HL-60 (cell line): ENCODE data around the gene NGFR.

ENCODE experiments used
- DNase-seq, 2 experiments: peaks; one replicate each; pipeline ENCODE4 v3.0.0-alpha.2; 2010 to 2020; ENCODE audit warnings: low read depth in 1 of 2, low spot score in 1 of 2
- H3K27ac ChIP-seq: fragments of 250-450 bp; sonication (Bioruptor Pico); replicated peaks from 2 replicates; pipeline ENCODE4 v1.5.1; 2020; ENCODE audit warnings: mild to moderate bottlenecking, moderate library complexity
- H3K27me3 ChIP-seq: fragments of 250-450 bp; sonication (Bioruptor Pico); 2 replicates; pipeline ENCODE4 v1.5.1; 2021; ENCODE audit warnings: mild to moderate bottlenecking, moderate library complexity; ENCODE audit not compliant: insufficient read depth, poor library complexity, severe bottlenecking
- H3K4me3 ChIP-seq: replicated peaks from 2 replicates; pipeline ENCODE4 v1.5.1; 2011; ENCODE audit warnings: mild to moderate bottlenecking, control low read depth, low read length; ENCODE audit not compliant: insufficient read depth
- GABPA ChIP-seq: IDR thresholded peaks from 2 replicates; pipeline ENCODE4 v1.6.1; 2012; ENCODE audit warnings: low read depth
- POLR2AphosphoS5 ChIP-seq: IDR thresholded peaks from 2 replicates; pipeline ENCODE4 v1.6.1; 2012; ENCODE audit warnings: low read depth
- SPI1 ChIP-seq: IDR thresholded peaks from 2 replicates; pipeline ENCODE4 v1.6.1; 2012; ENCODE audit warnings: low read depth, mild to moderate bottlenecking, borderline replicate concordance
- TF ChIP-seq, protein P1 (sequence below): IDR thresholded peaks from one replicate; pipeline ENCODE4 v1.5.1; 2011; ENCODE audit warnings: low read length, control low read depth, inconsistent platforms; ENCODE audit not compliant: insufficient read depth
- TF ChIP-seq, protein P2 (sequence below): IDR thresholded peaks from 2 replicates; pipeline ENCODE4 v1.6.1; 2012; ENCODE audit warnings: low read depth; ENCODE audit not compliant: insufficient replicate concordance

NGFR gene

DNA sequence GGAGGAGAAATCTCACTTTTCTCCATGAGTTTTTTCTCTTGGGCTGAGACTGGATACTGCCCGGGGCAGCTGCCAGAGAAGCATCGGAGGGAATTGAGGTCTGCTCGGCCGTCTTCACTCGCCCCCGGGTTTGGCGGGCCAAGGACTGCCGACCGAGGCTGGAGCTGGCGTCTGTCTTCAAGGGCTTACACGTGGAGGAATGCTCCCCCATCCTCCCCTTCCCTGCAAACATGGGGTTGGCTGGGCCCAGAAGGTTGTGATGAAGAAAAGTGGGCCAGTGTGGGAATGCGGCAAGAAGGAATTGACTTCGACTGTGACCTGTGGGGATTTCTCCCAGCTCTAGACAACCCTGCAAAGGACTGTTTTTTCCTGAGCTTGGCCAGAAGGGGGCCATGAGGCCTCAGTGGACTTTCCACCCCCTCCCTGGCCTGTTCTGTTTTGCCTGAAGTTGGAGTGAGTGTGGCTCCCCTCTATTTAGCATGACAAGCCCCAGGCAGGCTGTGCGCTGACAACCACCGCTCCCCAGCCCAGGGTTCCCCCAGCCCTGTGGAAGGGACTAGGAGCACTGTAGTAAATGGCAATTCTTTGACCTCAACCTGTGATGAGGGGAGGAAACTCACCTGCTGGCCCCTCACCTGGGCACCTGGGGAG, 19.1 kb downstream of the NGFR start:
- no peak for DNase-seq
- Histone ChIP-seq H3K27me3 (peaks cover 12% of the 10 kb centered on the region), H3K27ac (no peak overlapping the region), H3K4me3 (no peak overlapping the region)
- TF ChIP-seq, protein P1, sequence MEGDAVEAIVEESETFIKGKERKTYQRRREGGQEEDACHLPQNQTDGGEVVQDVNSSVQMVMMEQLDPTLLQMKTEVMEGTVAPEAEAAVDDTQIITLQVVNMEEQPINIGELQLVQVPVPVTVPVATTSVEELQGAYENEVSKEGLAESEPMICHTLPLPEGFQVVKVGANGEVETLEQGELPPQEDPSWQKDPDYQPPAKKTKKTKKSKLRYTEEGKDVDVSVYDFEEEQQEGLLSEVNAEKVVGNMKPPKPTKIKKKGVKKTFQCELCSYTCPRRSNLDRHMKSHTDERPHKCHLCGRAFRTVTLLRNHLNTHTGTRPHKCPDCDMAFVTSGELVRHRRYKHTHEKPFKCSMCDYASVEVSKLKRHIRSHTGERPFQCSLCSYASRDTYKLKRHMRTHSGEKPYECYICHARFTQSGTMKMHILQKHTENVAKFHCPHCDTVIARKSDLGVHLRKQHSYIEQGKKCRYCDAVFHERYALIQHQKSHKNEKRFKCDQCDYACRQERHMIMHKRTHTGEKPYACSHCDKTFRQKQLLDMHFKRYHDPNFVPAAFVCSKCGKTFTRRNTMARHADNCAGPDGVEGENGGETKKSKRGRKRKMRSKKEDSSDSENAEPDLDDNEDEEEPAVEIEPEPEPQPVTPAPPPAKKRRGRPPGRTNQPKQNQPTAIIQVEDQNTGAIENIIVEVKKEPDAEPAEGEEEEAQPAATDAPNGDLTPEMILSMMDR: no peak
- TF ChIP-seq GABPA: no peak
- TF ChIP-seq, protein P2, sequence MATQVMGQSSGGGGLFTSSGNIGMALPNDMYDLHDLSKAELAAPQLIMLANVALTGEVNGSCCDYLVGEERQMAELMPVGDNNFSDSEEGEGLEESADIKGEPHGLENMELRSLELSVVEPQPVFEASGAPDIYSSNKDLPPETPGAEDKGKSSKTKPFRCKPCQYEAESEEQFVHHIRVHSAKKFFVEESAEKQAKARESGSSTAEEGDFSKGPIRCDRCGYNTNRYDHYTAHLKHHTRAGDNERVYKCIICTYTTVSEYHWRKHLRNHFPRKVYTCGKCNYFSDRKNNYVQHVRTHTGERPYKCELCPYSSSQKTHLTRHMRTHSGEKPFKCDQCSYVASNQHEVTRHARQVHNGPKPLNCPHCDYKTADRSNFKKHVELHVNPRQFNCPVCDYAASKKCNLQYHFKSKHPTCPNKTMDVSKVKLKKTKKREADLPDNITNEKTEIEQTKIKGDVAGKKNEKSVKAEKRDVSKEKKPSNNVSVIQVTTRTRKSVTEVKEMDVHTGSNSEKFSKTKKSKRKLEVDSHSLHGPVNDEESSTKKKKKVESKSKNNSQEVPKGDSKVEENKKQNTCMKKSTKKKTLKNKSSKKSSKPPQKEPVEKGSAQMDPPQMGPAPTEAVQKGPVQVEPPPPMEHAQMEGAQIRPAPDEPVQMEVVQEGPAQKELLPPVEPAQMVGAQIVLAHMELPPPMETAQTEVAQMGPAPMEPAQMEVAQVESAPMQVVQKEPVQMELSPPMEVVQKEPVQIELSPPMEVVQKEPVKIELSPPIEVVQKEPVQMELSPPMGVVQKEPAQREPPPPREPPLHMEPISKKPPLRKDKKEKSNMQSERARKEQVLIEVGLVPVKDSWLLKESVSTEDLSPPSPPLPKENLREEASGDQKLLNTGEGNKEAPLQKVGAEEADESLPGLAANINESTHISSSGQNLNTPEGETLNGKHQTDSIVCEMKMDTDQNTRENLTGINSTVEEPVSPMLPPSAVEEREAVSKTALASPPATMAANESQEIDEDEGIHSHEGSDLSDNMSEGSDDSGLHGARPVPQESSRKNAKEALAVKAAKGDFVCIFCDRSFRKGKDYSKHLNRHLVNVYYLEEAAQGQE: no peak
- no peak for TF ChIP-seq SPI1
- no peak for TF ChIP-seq POLR2AphosphoS5

DNA sequence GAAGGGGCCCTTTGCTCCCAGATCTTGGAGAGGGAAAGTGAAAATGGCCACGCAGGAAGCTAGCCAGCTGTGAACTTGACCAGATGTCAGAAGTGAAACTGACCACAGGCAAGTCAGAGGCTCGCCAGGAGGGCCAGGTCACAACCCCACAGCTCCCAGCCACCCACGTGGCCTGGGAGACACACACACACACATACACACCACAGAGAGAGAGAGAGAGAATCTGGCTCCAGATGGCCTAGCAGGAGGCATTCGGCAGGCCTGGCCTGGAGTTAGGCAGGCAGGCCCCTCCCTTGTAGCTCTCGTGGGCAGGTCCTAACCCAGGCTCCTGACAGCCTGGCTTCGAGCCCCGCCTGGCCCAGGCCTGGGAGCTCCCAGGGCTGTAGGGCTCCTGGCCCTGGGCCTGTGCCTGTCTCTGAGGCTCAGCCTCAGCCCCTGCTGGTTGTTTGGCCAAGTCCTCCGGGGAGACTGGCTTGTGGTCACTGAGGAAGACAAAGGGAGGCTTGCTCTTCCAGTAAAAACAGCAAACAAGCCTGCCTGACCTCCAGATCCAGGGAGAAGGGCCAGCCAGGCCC, 20.2 kb downstream of the NGFR start:
- H3K4me3 ChIP-seq: no peak overlapping the region
- TF ChIP-seq SPI1 (no peak), GABPA (no peak), POLR2AphosphoS5 (no peak)
- TF ChIP-seq, protein P2: no peak
- TF ChIP-seq, protein P1: no peak
- peak; percentile 26 to 27 for DNase-seq
- H3K27ac ChIP-seq: peak overlapping the region; percentile 9; the same call in 1 of the 2 replicates
- H3K27me3 ChIP-seq: peaks cover 6% of the 10 kb centered on the region

DNA sequence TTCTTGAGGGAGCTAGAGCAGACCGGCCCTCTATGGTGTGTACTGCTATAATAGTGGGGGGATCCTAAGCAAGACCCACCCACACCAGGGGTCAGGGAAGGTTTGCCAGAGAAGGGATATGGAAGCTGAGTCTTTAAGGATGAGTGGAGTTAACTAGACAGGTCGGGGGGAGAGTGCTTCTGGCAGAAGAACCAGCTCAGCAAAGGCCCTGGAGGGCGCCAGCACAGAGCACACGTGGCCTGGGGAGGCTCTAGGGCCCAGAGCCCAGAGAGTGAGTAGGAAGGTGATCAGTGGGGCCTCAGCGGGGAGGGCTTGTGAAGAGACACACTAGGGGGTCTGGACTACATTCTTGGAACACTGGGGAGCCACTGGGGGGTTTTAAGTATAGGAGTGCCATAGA, 21.1 kb downstream of the NGFR start:
- Histone ChIP-seq H3K27ac (no peak overlapping the region), H3K4me3 (no peak overlapping the region), H3K27me3 (peaks cover 4% of the 10 kb centered on the region)
- TF ChIP-seq GABPA: no peak
- TF ChIP-seq, protein P1: no peak
- TF ChIP-seq POLR2AphosphoS5: no peak
- TF ChIP-seq SPI1: no peak
- TF ChIP-seq, protein P2: no peak
- DNase-seq: no peak
